H9 (cell line): ENCODE results near the gene CACNA2D3. TPM values are rescaled to one million over a fixed set of nuclear protein-coding genes. Genes with fewer than 3 reads are reported as not detected.

Experiments used
- DNase-seq: peaks from one replicate; pipeline ENCODE4 v3.0.0-alpha.2; 2017
- H2AFZ ChIP-seq: one replicate; pipeline ENCODE4 v1.6.1; 2013; ENCODE audit warnings: mild to moderate bottlenecking, low read length, control low read depth, moderate library complexity
- H2AK5ac ChIP-seq: 2 replicates; pipeline ENCODE4 v1.6.1; 2013; ENCODE audit warnings: low read length, control low read depth, mixed read lengths; ENCODE audit not compliant: insufficient read length
- H2BK120ac ChIP-seq: one replicate; pipeline ENCODE4 v1.6.1; 2013; ENCODE audit warnings: low read depth, mild to moderate bottlenecking, low read length, control low read depth, inconsistent platforms; ENCODE audit not compliant: poor library complexity, severe bottlenecking
- H2BK12ac ChIP-seq: 2 replicates; pipeline ENCODE4 v1.6.1; 2013; ENCODE audit warnings: low read length, control low read depth, mixed read lengths, low read depth; ENCODE audit not compliant: insufficient read length
- H2BK15ac ChIP-seq: 2 replicates; pipeline ENCODE4 v1.6.1; 2013; ENCODE audit warnings: low read depth, low read length, control low read depth
- H2BK20ac ChIP-seq: one replicate; pipeline ENCODE4 v1.6.1; 2013; ENCODE audit warnings: low read depth, mild to moderate bottlenecking, low read length, control low read depth, inconsistent platforms; ENCODE audit not compliant: poor library complexity, severe bottlenecking
- H2BK5ac ChIP-seq: 2 replicates; pipeline ENCODE4 v1.6.1; 2013; ENCODE audit warnings: low read length, control low read depth, mixed read lengths; ENCODE audit not compliant: insufficient read length
- H3K14ac ChIP-seq: 2 replicates; pipeline ENCODE4 v1.6.1; 2013; ENCODE audit warnings: low read length, control low read depth; ENCODE audit not compliant: insufficient read depth
- H3K18ac ChIP-seq: 2 replicates; pipeline ENCODE4 v1.6.1; 2013; ENCODE audit warnings: low read depth, mild to moderate bottlenecking, mixed read lengths, low read length, control low read depth; ENCODE audit not compliant: insufficient read length
- H3K23ac ChIP-seq: 2 replicates; pipeline ENCODE4 v1.6.1; 2013; ENCODE audit warnings: low read length, control low read depth, mixed read lengths, low read depth; ENCODE audit not compliant: insufficient read length
- H3K23me2 ChIP-seq: 2 replicates; pipeline ENCODE4 v1.6.1; 2013; ENCODE audit warnings: low read depth, mild to moderate bottlenecking, mixed read lengths, low read length, control low read depth; ENCODE audit not compliant: insufficient read length, poor library complexity, severe bottlenecking
- H3K27ac ChIP-seq: 2 replicates; pipeline ENCODE4 v1.5.1; 2013; ENCODE audit warnings: low read length, control low read depth, mixed read lengths, low read depth; ENCODE audit not compliant: insufficient read length
- H3K27me3 ChIP-seq: 2 replicates; pipeline ENCODE4 v1.6.1; 2013; ENCODE audit warnings: low read length, control low read depth, inconsistent platforms; ENCODE audit not compliant: insufficient read depth
- H3K4ac ChIP-seq: 2 replicates; pipeline ENCODE4 v1.6.1; 2013; ENCODE audit warnings: low read depth, mild to moderate bottlenecking, control low read depth, inconsistent platforms, low read length, moderate library complexity
- H3K4me1 ChIP-seq: 2 replicates; pipeline ENCODE4 v1.6.1; 2013; ENCODE audit warnings: low read length, control low read depth, inconsistent platforms; ENCODE audit not compliant: insufficient read depth
- H3K4me2 ChIP-seq: 2 replicates; pipeline ENCODE4 v1.6.1; 2013; ENCODE audit warnings: low read length, control low read depth, mixed read lengths; ENCODE audit not compliant: insufficient read length, insufficient read depth
- H3K56ac ChIP-seq: 2 replicates; pipeline ENCODE4 v1.6.1; 2013; ENCODE audit warnings: low read depth, mild to moderate bottlenecking, mixed read lengths, low read length, control low read depth; ENCODE audit not compliant: insufficient read length
- H3K79me1 ChIP-seq: 2 replicates; pipeline ENCODE4 v1.6.1; 2013; ENCODE audit warnings: low read depth, mild to moderate bottlenecking, moderate library complexity, low read length, control low read depth, inconsistent platforms; ENCODE audit not compliant: insufficient read depth, poor library complexity, severe bottlenecking
- H3K79me2 ChIP-seq: 2 replicates; pipeline ENCODE4 v1.6.1; 2013; ENCODE audit warnings: low read length, control low read depth, inconsistent platforms; ENCODE audit not compliant: insufficient read depth
- H3K9ac ChIP-seq: 2 replicates; pipeline ENCODE4 v1.6.1; 2013; ENCODE audit warnings: low read length, control low read depth, mixed read lengths; ENCODE audit not compliant: insufficient read length; ENCODE audit errors: extremely low read depth
- H3K9me3 ChIP-seq: one replicate; pipeline ENCODE4 v1.6.1; 2013; ENCODE audit warnings: low read depth, low read length, inconsistent platforms; ENCODE audit not compliant: control insufficient read depth
- H3T11ph ChIP-seq: one replicate; pipeline ENCODE4 v1.6.1; 2013; ENCODE audit warnings: mild to moderate bottlenecking, low read length, control low read depth, inconsistent platforms
- H4K20me1 ChIP-seq: one replicate; pipeline ENCODE4 v1.6.1; 2013; ENCODE audit not compliant: control insufficient read depth, insufficient read length, insufficient read depth
- H4K5ac ChIP-seq: 2 replicates; pipeline ENCODE4 v1.6.1; 2013; ENCODE audit warnings: low read depth, mild to moderate bottlenecking, mixed read lengths, low read length, control low read depth; ENCODE audit not compliant: insufficient read length
- H4K8ac ChIP-seq: replicated peaks from 2 replicates; pipeline ENCODE4 v1.6.1; 2013; ENCODE audit warnings: low read length, control low read depth, mixed read lengths, low read depth; ENCODE audit not compliant: insufficient read length
- H4K91ac ChIP-seq: 2 replicates; pipeline ENCODE4 v1.6.1; 2013; ENCODE audit warnings: low read depth, mild to moderate bottlenecking, moderate library complexity, mixed read lengths, low read length, control low read depth; ENCODE audit not compliant: insufficient read length
- H3K27ac Mint-ChIP-seq, 3 experiments: 2 replicates in 2 of 3; 3 replicates in 1 of 3; pipeline ENCODE4 v1.8.0; 2020 to 2021; ENCODE audit warnings: mixed read lengths in 3 of 3, mild to moderate bottlenecking in 1 of 3, moderate library complexity in 1 of 3
- H3K27me3 Mint-ChIP-seq: 2 replicates; pipeline ENCODE4 v1.8.0; 2021; ENCODE audit warnings: low read depth, mild to moderate bottlenecking, moderate library complexity, mixed read lengths
- H3K36me3 Mint-ChIP-seq, 3 experiments: 2 replicates in 2 of 3; 3 replicates in 1 of 3; pipeline ENCODE4 v1.8.0; 2020 to 2021; ENCODE audit warnings: low read depth in 3 of 3, mixed read lengths in 3 of 3; ENCODE audit not compliant: insufficient read depth in 1 of 3
- H3K4me1 Mint-ChIP-seq, 2 experiments: 2 replicates each; pipeline ENCODE4 v1.8.0; 2020; ENCODE audit warnings: mixed read lengths in 2 of 2
- H3K4me3 Mint-ChIP-seq, 2 experiments: 2 replicates in 1 of 2; 3 replicates in 1 of 2; pipeline ENCODE4 v1.8.0; 2020 to 2021; ENCODE audit warnings: mild to moderate bottlenecking in 2 of 2, mixed read lengths in 2 of 2, moderate library complexity in 1 of 2
- H3K9me3 Mint-ChIP-seq, 2 experiments: 2 replicates in 1 of 2; 3 replicates in 1 of 2; pipeline ENCODE4 v1.8.0; 2020; ENCODE audit warnings: mild to moderate bottlenecking in 2 of 2, mixed read lengths in 2 of 2, moderate library complexity in 1 of 2
- WGBS: extraction: QIAGEN DNeasy Blood & Tissue Kit; methylation state at CpG from one replicate; pipeline ENCODE4 v1.1.7; 2013; ENCODE audit warnings: missing lambda C conversion rate, low lambda C conversion rate, mixed read lengths; ENCODE audit not compliant: insufficient read length; ENCODE audit errors: extremely low coverage; 5-methylcytosine and 5-hydroxymethylcytosine counted together
- total RNA-seq: library from RNA; stranded (reverse); gene quantifications from 2 replicates; pipeline ENCODE4 v1.2.1, GENCODE V29; 2021
- TF ChIP-seq, protein P1 (sequence below): fragments of 200-600 bp; sonication (generic); conservative IDR thresholded peaks from 3 replicates; pipeline ENCODE4 v1.8.0; 2021; ENCODE audit warnings: antibody characterized with exemption, mild to moderate bottlenecking

CACNA2D3 gene
- total RNA-seq, 1 experiment from 2014 or later, result 3.2 TPM

- Histone ChIP-seq H3K23me2 (no peaks in the 10 kb centered on the region), H3K23ac (no peak overlapping the region), H3K56ac (no peak overlapping the region), H3K4me1 (no peaks in the 10 kb centered on the region), H4K5ac (no peak overlapping the region), H3K4ac (no peak overlapping the region), H3K27ac (no peak overlapping the region), H3K9ac (no peak overlapping the region), H4K91ac (no peak overlapping the region), H2BK12ac (no peak overlapping the region), H2BK20ac (no peak overlapping the region), H3K79me2 (no peaks in the 10 kb centered on the region), H2BK120ac (no peak overlapping the region), H3K18ac (no peak overlapping the region), H2AK5ac (no peak overlapping the region), H3T11ph (no peak overlapping the region), H4K20me1 (no peaks in the 10 kb centered on the region), H2BK5ac (no peak overlapping the region), H3K27me3 (no peaks in the 10 kb centered on the region), H2BK15ac (no peak overlapping the region), H4K8ac (no peak overlapping the region), H3K79me1 (no peaks in the 10 kb centered on the region), H2AFZ (no peak overlapping the region), H3K9me3 (no peaks in the 10 kb centered on the region), H3K4me2 (no peak overlapping the region), H3K14ac (no peak overlapping the region)
- no peaks in the 10 kb centered on the region; the same call in 1 of the 2 replicates for H3K27me3 Mint-ChIP-seq
- no peak for DNase-seq
- no peaks in the 10 kb centered on the region for H3K9me3 Mint-ChIP-seq
- TF ChIP-seq, protein P1, sequence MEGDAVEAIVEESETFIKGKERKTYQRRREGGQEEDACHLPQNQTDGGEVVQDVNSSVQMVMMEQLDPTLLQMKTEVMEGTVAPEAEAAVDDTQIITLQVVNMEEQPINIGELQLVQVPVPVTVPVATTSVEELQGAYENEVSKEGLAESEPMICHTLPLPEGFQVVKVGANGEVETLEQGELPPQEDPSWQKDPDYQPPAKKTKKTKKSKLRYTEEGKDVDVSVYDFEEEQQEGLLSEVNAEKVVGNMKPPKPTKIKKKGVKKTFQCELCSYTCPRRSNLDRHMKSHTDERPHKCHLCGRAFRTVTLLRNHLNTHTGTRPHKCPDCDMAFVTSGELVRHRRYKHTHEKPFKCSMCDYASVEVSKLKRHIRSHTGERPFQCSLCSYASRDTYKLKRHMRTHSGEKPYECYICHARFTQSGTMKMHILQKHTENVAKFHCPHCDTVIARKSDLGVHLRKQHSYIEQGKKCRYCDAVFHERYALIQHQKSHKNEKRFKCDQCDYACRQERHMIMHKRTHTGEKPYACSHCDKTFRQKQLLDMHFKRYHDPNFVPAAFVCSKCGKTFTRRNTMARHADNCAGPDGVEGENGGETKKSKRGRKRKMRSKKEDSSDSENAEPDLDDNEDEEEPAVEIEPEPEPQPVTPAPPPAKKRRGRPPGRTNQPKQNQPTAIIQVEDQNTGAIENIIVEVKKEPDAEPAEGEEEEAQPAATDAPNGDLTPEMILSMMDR, result no peak
- no peaks in the 10 kb centered on the region for H3K36me3 Mint-ChIP-seq
- H3K4me1 Mint-ChIP-seq, result no peaks in the 10 kb centered on the region
- WGBS, result no CpG with 5 or more reads among the region's 5 CpGs
- H3K27ac Mint-ChIP-seq, result no peak overlapping the region
- H3K4me3 Mint-ChIP-seq, result no peak overlapping the region
These were observed 996.1 kb downstream of the CACNA2D3 start for GRCh38 chr3:55118451-55118850.
